Stimulated activated CD4-positive, alpha-beta T cell treated with anti-CD3 and anti-CD28 coated beads, Interleukin-4, amount 100 ng/mL, for 4 hours (primary cell): ENCODE measurements around the gene TNS3.
"Not testable (repeated sequence)": the region's sequence is repeated elsewhere in the genome, so short reads cannot be mapped to it uniquely, and the experiment has no call there.

Experiments
- DNase-seq, 2 experiments: peaks; one replicate each; pipeline ENCODE4 v3.0.0-alpha.2; 2020

The TNS3 gene

GRCh38 chr7:47444376-47445098, 137.4 kb downstream of the TNS3 start:
- no peak for DNase-seq

- no peak for DNase-seq
These were observed 138.9 kb downstream of the TNS3 start for GRCh38 chr7:47443049-47443448.

- no peak for DNase-seq
These were observed 139.4 kb downstream of the TNS3 start for GRCh38 chr7:47442605-47442865.

- no peak for DNase-seq
These were observed 139.9 kb downstream of the TNS3 start for GRCh38 chr7:47441796-47442604.

GRCh38 chr7:47441048-47441447, 140.9 kb downstream of the TNS3 start:
- DNase-seq: not testable (repeated sequence)

- DNase-seq: no peak
These were observed 141.6 kb downstream of the TNS3 start for GRCh38 chr7:47440320-47440719.

- DNase-seq: no peak
These were observed 142.7 kb downstream of the TNS3 start for GRCh38 chr7:47439181-47439667.

GRCh38 chr7:47438411-47439029, 143.4 kb downstream of the TNS3 start:
- DNase-seq: no peak

- no peak for DNase-seq
These were observed 146.0 kb downstream of the TNS3 start for GRCh38 chr7:47435889-47436312.

GRCh38 chr7:47433564-47433895, 148.4 kb downstream of the TNS3 start:
- no peak for DNase-seq

- DNase-seq: no peak
These were observed 149.0 kb downstream of the TNS3 start for GRCh38 chr7:47432671-47433563.

GRCh38 chr7:47430422-47430821, 151.5 kb downstream of the TNS3 start:
- no peak for DNase-seq

GRCh38 chr7:47428768-47429472, 153.0 kb downstream of the TNS3 start:
- DNase-seq: no peak

GRCh38 chr7:47428052-47428767, 153.7 kb downstream of the TNS3 start:
- DNase-seq: no peak

GRCh38 chr7:47427051-47427643, 154.8 kb downstream of the TNS3 start:
- no peak for DNase-seq

- DNase-seq: no peak
These were observed 157.4 kb downstream of the TNS3 start for GRCh38 chr7:47424523-47424922.

- DNase-seq: no peak
These were observed 158.7 kb downstream of the TNS3 start for GRCh38 chr7:47423196-47423595.

- no peak for DNase-seq
These were observed 159.3 kb downstream of the TNS3 start for GRCh38 chr7:47422611-47423010.

- no peak for DNase-seq
These were observed 160.5 kb downstream of the TNS3 start for GRCh38 chr7:47421456-47421855.

- no peak for DNase-seq
These were observed 161.7 kb downstream of the TNS3 start for GRCh38 chr7:47420122-47420780.

GRCh38 chr7:47419471-47419870, 162.4 kb downstream of the TNS3 start:
- DNase-seq: no peak
